ENCODE measurements around the gene RCL1.
"Not testable (repeated sequence)": the region's sequence is repeated elsewhere in the genome, so short reads cannot be mapped to it uniquely, and the experiment has no call there.

Gene RCL1

DNA sequence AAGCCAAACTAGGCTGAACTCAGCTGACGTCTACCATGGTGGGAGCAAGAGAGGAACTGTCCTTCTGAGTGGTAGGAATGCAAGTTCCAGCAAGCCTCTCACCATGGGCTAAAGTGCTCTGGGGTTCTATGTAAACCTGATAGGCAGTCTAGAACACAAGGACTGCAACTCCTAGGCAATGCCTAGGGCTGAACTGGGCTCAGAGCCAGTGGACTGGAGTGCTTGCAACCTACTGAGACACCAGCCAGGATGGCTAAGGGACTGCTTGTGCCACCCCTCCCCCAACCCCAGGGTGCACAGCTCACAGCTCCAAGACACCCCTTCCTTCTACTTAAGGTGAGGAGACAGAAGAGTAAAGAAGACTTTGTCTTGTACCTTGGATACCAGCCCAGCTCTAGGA lies 12.1 kb upstream of the RCL1 start:
- FAIRE-seq (no peak), DNase-seq (ENCODE audit: insufficient read length, low spot score) (no peak)

DNA sequence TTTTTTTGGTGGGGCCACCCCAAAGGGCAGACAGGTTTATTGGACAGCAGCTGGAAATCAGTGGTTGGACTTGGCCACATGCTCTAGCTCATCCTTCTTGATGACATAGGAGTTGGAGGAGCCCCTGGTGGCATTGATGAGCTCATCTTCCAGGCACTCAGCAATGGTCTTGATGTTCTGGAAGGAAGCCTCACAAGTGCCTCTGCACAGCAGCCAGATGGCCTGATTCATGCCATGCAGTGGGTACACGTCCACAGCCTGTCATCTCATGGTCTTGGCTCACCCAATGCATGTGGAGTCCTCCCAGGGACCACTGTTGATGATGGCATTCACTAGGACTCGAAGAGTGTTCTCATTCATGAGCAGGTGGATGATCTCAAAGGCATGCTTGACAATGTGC lies 11.3 kb upstream of the RCL1 start:
- FAIRE-seq (no peak), DNase-seq (ENCODE audit: insufficient read length, low spot score) (no peak)

GRCh38 chr9:4783191-4783590 lies 9.6 kb upstream of the RCL1 start:
- DNase-seq (ENCODE audit: insufficient read length, low spot score); FAIRE-seq: not testable (repeated sequence)

DNA sequence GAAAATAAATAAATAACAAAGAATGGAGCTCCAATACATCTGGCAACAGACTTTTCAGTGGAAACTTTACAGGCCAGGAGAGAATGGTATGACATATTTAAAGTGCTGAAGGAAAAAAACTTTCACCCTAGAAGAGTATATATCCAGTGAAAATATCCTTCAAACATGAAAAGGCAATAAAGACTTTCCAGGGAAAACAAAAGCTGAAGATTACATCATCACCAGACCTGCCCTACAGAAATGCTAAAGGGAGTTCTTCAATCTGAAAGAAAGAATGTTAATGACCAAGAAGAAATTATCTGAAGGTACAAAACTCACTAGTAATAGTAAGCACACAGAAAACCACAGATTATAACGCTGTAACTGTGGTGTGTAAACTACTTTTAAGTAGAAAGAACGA lies 8.3 kb upstream of the RCL1 start:
- no peak for FAIRE-seq
- DNase-seq (ENCODE audit: insufficient read length, low spot score), result no peak

DNA sequence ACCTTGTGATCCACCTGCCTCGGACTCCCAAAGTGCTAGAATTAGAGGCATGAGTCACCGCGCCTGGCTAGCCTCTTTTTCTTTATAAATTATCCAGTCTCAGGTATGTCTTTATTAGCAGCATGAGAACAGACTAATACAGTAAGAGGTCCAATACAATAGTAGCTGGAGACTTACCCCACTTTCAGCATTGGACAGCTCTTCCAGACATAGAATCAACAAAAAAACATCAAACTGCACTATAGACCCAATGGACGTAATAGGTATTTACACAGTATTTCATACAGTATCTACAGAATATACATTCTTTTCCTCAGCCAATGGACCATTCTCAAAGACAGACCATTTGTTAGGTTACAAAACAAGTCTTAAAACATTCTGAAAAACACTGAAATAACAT lies 6.1 kb upstream of the RCL1 start:
- FAIRE-seq, result no peak
- DNase-seq (ENCODE audit: insufficient read length, low spot score), result no peak

DNA sequence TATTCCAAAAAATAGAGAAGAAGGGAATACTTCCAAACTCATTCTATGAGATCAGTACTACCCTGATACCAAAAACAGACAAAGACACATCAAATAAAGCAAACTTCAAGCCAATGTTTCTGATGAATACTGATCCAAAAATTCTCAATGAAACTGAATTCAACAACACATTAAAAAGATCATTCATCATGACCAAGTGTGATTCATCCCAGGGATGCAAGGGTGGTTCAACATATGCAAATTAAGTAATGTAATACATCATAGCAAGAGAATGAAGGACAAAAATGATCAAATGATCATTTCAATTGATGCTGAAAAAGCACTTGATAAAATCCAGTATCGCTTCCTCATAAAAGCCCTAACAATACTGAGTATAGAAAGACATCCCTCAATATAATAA lies 4.9 kb upstream of the RCL1 start:
- DNase-seq (ENCODE audit: insufficient read length, low spot score), result no peak
- FAIRE-seq, result no peak

DNA sequence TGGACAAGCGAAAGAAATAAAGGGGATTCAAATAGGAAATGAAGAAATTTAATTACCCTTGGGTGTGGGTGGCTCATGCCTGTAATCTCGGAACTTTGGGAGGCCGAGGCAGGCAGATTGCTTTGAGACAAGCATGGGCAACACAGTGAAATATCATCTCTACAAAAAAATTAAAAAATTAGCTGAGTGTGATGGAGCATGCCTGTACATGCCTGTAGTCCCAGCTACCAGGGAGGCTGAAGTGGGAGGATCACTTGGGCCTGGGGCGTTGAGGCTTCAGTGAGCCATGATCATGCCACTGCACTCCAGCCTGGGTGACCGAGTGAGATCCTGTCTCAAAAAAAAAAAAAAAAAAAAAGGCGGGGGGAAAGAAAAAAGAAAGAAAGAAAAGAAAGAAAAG lies 4.0 kb upstream of the RCL1 start:
- no peak for FAIRE-seq
- DNase-seq (ENCODE audit: insufficient read length, low spot score), result no peak

DNA sequence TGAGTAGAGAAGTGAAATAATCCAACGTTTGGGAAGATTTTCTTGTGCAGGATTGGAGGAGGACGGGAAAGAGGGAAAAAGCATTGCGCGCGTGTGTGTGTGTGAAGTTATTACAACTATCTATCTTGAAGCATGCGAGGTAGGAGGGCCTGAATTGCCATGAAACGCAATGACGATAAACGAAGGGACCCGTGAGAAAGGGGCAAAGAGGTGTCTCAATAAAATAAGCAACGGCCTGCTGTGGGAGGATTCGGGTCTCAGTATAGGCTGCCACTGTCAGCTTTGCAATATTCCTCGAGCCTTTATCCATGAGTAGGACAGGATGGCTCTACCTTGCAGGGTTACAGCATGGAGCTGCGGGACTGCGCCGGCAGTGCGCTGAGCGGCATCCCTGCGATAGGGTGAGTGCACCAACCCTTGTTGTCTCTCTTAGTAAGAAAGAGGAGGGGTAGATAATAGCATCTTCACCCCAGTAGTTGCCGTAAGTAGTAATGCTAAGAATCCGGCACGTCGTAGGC lies 631 bp upstream of the RCL1 start:
- DNase-seq (ENCODE audit: insufficient read length, low spot score) (no peak), FAIRE-seq (no peak)

DNA sequence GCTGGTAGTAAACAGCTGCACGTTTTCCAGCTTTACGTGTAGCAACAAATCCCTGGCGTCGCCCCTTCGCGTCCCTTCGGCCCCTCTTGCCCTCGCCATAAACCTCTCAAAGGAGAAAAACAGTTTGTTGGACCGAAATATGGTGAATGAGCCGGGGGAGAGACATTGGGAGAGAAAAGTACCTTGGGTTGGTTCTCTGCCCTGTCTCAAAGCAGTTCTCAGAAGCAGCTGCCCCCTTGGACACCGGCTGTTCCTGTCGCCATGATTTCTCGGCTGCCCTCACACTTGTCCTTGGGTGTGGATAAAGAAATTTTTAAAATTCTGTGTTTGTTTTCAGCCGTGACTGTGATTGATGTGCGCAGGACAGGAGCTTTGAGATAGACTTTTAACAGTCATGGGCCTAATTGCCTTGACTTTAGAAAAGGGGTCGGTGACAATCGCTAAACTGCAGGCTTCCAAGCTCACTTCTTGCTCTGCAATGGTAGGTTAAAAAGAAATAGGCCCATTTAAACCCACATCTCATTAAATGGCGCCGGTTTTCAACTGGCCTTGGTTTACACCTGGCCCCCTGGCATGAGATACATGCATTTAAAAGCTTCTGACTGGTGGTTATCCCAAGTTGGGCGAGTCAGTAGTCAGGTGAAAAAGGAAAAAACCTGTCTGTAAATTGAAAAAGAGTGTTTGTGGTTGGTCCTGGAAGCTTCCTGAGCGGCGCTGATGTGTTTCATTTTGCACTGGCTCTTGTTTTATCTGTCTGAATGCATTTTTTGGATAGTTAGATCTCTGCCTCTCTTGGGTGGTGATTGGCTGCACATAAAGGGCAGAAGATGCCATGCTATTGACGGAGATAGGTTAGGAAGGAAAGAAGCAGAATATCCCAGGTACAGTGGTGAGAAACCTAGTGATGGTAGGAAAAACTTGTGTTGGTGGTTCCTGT lies 983 bp downstream of the RCL1 start:
- DNase-seq (ENCODE audit: insufficient read length, low spot score), result no peak
- no peak for FAIRE-seq

DNA sequence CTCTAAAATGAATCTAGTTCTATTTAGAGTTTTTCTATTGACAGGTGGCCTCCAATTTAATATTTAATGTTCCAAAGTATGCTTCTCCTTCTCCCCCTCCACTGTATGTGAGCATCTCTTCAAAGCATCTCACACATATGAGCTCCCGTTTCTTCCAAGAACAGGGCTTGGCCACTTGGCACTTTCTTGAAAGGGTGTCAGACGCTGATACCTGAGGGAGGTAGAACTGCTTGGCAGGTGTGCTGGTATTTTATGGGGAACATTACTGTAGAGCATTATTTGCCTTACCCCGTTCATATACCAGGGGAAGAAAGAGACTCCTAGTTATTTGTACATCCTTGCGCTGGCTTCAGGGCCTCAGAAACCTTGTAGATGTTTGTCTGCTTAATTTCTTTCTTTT lies 1.9 kb downstream of the RCL1 start:
- no peak for FAIRE-seq
- no peak for DNase-seq (ENCODE audit: insufficient read length, low spot score)

GRCh38 chr9:4795108-4795507 lies 2.4 kb downstream of the RCL1 start:
- DNase-seq (ENCODE audit: insufficient read length, low spot score); FAIRE-seq: not testable (repeated sequence)

DNA sequence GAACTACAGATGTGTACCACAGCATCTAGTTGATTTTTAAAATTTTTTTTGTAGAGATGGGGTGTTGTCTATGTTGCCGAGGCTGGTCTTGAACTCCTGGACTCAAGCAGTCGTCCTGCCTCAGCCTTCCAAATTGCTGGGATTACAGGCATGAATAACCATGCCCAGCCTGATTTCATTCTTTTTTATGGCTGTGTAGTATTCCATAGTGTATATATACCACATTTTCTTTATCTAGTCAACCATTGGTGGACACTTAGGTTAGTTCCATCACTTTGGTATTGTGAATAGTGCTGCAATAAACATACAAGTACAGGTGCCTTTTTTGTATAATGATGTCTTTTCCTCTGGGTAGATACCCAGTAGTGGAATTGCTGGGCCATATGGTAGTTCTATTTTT lies 3.8 kb downstream of the RCL1 start:
- FAIRE-seq, result no peak
- DNase-seq (ENCODE audit: insufficient read length, low spot score), result no peak

DNA sequence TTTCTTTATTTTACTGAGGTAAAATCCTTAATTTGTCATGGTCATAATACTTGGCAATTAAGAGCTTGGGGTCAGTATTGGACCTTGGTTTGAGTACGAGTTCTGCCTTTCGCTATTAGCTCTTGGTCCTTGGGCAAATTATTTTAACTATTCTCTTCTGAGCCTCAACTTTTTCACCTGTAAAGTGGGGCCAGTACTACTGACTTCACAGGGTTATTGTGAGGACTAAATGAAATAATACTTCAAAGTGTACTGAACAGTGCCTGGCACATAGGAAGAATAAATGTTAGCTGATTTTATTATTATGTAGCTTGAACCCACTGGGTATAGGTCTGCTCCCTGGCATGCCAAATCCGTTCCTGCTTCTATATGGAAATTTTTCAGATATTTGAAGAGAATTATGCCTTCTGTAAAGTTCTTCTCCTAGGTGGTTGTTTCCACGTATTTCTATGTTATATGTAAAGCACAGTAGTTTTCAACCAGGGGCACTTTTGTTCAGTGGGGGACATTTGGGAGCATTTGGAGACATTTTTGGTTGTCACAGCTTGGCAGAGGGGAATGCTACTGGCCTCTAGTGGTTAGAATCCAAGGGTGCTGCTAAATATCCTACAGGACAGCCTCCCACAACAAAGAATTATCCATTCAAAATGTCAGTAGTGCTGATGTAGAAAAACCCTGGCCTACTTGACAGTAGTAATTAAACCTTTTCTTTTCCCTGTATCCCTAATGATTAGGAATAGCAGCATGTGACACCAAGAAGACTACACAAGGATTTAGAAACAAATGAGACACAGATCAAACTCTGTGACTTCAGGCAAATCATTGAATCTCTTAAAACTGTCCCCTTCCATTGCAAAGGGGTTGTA lies 4.5 kb downstream of the RCL1 start:
- FAIRE-seq (no peak), DNase-seq (ENCODE audit: insufficient read length, low spot score) (peak; percentile 20)

- no peak for FAIRE-seq
- DNase-seq (ENCODE audit: insufficient read length, low spot score), result no peak
These were observed 5.1 kb downstream of the RCL1 start for GRCh38 chr9:4797854-4798150.

DNA sequence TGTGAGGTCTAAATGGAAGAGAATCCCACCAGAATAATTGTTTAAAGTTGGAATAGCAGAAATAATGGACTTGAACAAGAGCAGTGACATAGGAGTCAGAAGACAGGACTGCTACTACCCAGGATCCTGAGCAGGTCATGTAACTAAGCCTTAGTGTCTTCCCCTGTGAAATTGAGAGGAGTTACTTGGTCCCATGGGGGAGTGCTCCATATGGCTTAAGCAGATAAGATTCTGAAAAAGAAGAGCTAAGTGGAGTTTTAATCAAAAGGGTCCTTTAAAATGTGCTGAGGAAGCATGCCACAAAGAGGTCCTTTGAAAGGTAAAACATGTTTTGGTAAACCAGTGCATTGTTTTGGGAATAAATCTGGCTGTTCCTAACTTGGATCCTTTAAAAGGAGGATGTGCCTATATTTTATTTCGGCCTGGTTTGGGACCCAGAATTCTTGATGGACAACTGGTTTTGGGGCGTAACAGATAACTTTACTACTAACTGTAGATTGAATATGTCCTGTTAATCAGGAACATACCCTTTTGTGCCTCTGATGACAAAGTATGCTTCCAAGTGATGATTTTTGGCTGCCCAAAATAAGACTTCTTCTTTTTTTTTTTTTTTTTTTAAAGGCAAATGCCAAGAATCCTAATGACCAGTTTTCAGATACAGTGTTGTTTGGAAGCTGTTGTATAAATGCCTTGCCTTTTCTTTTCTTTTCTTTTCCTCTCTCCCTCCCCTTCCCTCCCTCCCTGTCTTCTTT lies 5.7 kb downstream of the RCL1 start:
- DNase-seq (ENCODE audit: insufficient read length, low spot score), result no peak
- FAIRE-seq, result no peak

DNA sequence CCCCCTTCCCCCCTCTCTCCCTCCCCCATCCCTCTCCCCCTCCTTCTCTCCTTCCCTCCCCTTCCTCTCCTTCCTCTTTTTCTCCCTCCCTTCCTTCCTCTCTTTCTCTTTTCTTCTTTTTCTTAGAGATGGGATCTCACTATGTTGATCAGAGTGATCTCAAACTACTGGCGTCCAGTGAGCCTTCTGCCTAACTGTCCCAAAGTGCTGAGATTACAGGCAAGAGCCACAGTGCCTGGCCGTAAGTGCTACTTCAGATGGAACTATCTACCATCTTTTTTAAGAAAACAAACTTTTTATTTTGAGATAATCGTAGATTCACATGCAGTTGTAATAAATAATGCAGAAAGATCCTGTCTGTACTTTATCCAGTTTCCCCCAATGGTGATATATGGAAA lies 6.3 kb downstream of the RCL1 start:
- FAIRE-seq (no peak), DNase-seq (ENCODE audit: insufficient read length, low spot score) (no peak)

GRCh38 chr9:4799775-4800174 lies 7.0 kb downstream of the RCL1 start:
- no peak for DNase-seq (ENCODE audit: insufficient read length, low spot score)
- no peak for FAIRE-seq

- DNase-seq (ENCODE audit: insufficient read length, low spot score) (no peak), FAIRE-seq (no peak)
These were observed 8.4 kb downstream of the RCL1 start for GRCh38 chr9:4801156-4801555.

GRCh38 chr9:4803670-4804530 lies 11.2 kb downstream of the RCL1 start:
- FAIRE-seq (no peak), DNase-seq (ENCODE audit: insufficient read length, low spot score) (no peak)

GRCh38 chr9:4804531-4805016 lies 11.8 kb downstream of the RCL1 start:
- FAIRE-seq, result no peak

More at GRCh38 chr9:4804531-4805016, 11.8 kb downstream of the RCL1 start:
- DNase-seq (ENCODE audit: insufficient read length, low spot score), result no peak
